ENCODE data around the gene TLE6. TPM values are rescaled to one million over a fixed set of nuclear protein-coding genes. Genes with fewer than 3 reads are reported as not detected.

Gene TLE6
- total RNA-seq, 1 donor from 2014 or later = not detected

DNA sequence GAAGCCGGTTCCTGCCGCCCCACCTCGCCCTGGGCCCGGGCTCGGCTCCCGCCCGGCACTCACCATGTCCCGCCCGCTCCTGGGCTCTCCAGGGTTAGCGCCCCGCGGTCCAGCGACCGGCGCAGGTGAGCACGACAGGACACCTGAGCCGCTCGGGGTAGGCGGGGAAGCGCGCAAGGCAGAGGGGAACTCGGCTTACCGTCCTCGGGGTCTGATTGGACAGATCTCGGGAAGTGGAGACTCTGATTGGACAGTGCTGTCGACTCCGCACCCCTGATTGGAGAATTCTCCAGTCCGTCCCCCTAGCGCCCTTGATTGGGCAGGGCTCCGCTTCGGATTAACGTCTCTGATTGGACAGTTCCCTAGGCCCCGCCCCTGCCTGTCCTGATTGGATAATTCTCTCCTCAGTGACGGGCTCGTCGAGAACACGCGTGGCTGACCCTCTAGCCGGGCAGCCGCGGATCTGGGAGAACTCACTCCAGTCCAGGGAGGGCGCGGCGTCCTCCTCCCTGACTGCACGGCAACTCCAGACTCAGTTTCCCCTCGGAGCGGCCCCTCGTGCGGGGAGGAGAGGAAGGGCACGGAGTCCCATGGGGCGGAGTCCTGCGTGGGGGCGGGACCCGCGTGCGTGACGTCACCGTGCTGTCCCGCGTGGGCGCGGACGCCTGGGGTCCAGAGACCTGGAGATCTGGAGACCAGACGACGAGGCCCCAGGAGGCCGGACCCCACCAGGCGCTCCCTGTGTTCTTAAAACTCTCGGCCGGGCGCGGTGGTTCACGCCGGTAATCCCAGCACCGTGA is 32.4 kb upstream of the TLE6 start, which contains the start of gene ZNF77:
Gene ZNF77 (minus strand): TSS at position 197 of the 800 bp plus-strand sequence. CDS start 131 bp downstream, at position 66.
- peaks cover 2% of the 10 kb centered on the region for H3K27me3 Mint-ChIP-seq (ENCODE audit: unreplicated experiment)
- TF ChIP-seq, protein P1, sequence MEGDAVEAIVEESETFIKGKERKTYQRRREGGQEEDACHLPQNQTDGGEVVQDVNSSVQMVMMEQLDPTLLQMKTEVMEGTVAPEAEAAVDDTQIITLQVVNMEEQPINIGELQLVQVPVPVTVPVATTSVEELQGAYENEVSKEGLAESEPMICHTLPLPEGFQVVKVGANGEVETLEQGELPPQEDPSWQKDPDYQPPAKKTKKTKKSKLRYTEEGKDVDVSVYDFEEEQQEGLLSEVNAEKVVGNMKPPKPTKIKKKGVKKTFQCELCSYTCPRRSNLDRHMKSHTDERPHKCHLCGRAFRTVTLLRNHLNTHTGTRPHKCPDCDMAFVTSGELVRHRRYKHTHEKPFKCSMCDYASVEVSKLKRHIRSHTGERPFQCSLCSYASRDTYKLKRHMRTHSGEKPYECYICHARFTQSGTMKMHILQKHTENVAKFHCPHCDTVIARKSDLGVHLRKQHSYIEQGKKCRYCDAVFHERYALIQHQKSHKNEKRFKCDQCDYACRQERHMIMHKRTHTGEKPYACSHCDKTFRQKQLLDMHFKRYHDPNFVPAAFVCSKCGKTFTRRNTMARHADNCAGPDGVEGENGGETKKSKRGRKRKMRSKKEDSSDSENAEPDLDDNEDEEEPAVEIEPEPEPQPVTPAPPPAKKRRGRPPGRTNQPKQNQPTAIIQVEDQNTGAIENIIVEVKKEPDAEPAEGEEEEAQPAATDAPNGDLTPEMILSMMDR (IDR thresholded peaks at IDR 0.05; ENCODE audit: partially characterized antibody, unreplicated experiment) = peak; percentile 61
- DNase-seq = peak; percentile 97
- H3K4me3 Mint-ChIP-seq (ENCODE audit: unreplicated experiment) = peak within 1 kb of the TSS; percentile 89
- H3K36me3 Mint-ChIP-seq (ENCODE audit: unreplicated experiment) = no peaks in the 10 kb centered on the region
- H3K27ac Mint-ChIP-seq (ENCODE audit: unreplicated experiment) = no peak within 1 kb of the TSS
- H3K9me3 Mint-ChIP-seq (ENCODE audit: unreplicated experiment) = peaks cover 9% of the 10 kb centered on the region
- H3K4me1 Mint-ChIP-seq (ENCODE audit: low read depth, unreplicated experiment) = peaks cover 5% of the 10 kb centered on the region

DNA sequence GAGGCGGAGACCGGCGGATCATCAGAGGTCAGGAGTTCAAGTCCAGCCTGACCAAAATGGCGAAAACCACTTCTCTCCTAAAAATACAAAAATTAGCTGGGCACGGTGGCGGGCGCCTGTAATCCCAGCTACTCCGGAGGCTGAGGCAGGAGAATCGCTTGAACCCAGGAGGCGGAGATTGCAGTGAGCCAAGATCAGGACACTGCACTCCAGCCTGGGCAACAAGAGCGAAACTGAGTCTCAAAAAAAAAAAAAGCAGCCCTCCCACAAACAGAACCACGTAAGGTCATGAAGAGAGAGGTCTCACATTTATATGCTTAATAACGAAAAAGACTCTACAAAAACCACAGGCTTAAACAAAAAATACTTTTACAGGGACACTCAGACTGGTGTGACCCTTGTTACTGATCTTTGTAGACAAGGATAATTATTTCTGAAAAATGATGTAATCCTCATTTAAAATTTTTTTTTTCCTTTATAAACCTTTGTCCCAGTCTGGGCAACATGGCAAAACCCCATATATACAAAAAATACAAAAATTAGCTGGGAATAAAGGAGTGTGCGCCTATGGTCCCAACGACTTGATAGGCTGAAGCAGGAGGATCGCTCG is 31.7 kb upstream of the TLE6 start:
- peak overlapping the region; percentile 89 for H3K4me3 Mint-ChIP-seq (ENCODE audit: unreplicated experiment)
- peaks cover 2% of the 10 kb centered on the region for H3K27me3 Mint-ChIP-seq (ENCODE audit: unreplicated experiment)
- TF ChIP-seq, protein P1 (IDR thresholded peaks at IDR 0.05; ENCODE audit: partially characterized antibody, unreplicated experiment) = no peak
- peaks cover 12% of the 10 kb centered on the region for H3K9me3 Mint-ChIP-seq (ENCODE audit: unreplicated experiment)
- no peaks in the 10 kb centered on the region for H3K36me3 Mint-ChIP-seq (ENCODE audit: unreplicated experiment)
- H3K4me1 Mint-ChIP-seq (ENCODE audit: low read depth, unreplicated experiment) = peaks cover 5% of the 10 kb centered on the region
- no peak for DNase-seq
- no peak overlapping the region for H3K27ac Mint-ChIP-seq (ENCODE audit: unreplicated experiment)

- H3K27me3 Mint-ChIP-seq (ENCODE audit: unreplicated experiment) = peaks cover 4% of the 10 kb centered on the region
- H3K4me1 Mint-ChIP-seq (ENCODE audit: low read depth, unreplicated experiment) = peaks cover 5% of the 10 kb centered on the region
- TF ChIP-seq, protein P1 (IDR thresholded peaks at IDR 0.05; ENCODE audit: partially characterized antibody, unreplicated experiment) = no peak
- H3K9me3 Mint-ChIP-seq (ENCODE audit: unreplicated experiment) = peaks cover 6% of the 10 kb centered on the region
- H3K36me3 Mint-ChIP-seq (ENCODE audit: unreplicated experiment) = no peaks in the 10 kb centered on the region
- peak overlapping the region; percentile 96 for H3K4me3 Mint-ChIP-seq (ENCODE audit: unreplicated experiment)
- peak overlapping the region; percentile 84 for H3K27ac Mint-ChIP-seq (ENCODE audit: unreplicated experiment)
- DNase-seq = no peak
Measured at GRCh38 chr19:2949939-2950285, 27.5 kb upstream of the TLE6 start.

DNA sequence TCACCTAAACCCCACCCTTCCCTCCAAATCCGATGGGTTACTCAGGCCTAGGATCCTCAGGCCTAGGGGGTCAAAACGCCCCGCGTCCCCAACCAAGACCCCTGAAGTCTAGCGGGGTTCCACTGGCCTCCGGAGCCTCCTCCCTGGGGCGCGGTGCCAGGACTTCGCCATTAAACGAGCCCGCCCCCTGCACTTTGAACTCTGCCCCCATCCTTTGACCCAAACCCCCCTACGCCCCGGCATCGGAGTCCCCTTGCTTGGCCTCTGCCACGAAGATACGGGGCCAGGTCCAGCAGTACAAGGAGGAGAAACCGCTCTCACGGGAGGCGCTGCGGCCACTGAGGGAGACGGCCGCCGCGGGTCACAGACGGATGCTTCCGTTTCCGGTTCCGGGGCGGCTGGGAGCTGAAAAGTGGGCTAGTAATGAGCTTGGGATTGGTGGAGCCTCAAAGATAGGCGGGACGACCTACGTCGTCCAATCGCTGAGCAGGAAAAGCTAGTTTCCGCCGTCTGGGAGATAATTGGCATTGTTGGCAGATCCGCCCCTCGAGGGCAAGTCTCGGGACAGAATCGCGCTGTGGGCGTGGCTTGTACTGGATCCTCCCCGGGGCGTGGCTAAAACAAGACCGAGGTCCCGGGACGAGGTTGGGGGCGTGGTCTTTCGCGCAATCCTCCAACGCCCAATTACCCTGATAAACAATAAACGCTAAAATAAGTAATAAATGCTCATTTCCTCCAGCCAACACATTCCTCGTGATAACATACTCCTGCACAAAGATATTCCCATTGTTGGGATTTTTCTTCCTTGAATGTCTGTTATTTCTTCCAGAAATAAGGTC is 26.9 kb upstream of the TLE6 start:
- peaks cover 5% of the 10 kb centered on the region for H3K9me3 Mint-ChIP-seq (ENCODE audit: unreplicated experiment)
- H3K4me1 Mint-ChIP-seq (ENCODE audit: low read depth, unreplicated experiment) = peaks cover 5% of the 10 kb centered on the region
- H3K27me3 Mint-ChIP-seq (ENCODE audit: unreplicated experiment) = peaks cover 2% of the 10 kb centered on the region

More for the DNA sequence above, 26.9 kb upstream of the TLE6 start:
- peak; percentile 100 for DNase-seq
- peak overlapping the region; percentile 96 for H3K4me3 Mint-ChIP-seq (ENCODE audit: unreplicated experiment)
- TF ChIP-seq, protein P1 (IDR thresholded peaks at IDR 0.05; ENCODE audit: partially characterized antibody, unreplicated experiment) = no peak
- H3K27ac Mint-ChIP-seq (ENCODE audit: unreplicated experiment) = peak overlapping the region; percentile 84
- no peaks in the 10 kb centered on the region for H3K36me3 Mint-ChIP-seq (ENCODE audit: unreplicated experiment)
